HG03139 (cell line): ENCODE data around the gene NCKAP5.

ENCODE experiments used
- ATAC-seq: cut with Tn5 transposase; IDR thresholded peaks from one replicate; pipeline ENCODE4 v1.9.1; 2021; ENCODE audit not compliant: unreplicated experiment

Gene NCKAP5

DNA sequence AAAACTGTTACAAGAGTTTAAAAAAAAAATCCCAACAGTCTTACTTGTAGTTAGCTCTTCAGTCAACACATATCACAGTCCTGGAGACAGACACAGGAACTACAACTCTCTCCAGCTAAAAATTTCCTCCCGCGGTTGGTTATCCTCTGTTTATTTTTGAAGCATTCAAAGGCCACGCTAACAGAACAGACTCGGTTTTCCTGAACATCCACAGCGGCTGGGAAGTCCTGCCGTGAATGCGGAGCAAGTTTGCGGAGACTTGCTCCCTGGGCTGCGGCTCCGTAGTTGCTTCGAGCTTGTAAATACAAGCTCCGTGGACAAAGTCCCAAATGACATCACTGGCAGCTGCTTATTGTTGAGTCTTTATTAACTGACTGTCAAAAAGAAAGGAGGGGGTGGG lies at the start of gene NCKAP5:
NCKAP5 (minus strand) TSS at position 292 of the 400 bp plus-strand sequence. CDS start 50,937 bp downstream, outside the sequence.
- ATAC-seq = no peak

- ATAC-seq = no peak
These were observed 41.4 kb upstream of the NCKAP5 start for GRCh38 chr2:133609664-133610063.

GRCh38 chr2:133608291-133608690 lies 40.0 kb upstream of the NCKAP5 start:
- no peak for ATAC-seq

DNA sequence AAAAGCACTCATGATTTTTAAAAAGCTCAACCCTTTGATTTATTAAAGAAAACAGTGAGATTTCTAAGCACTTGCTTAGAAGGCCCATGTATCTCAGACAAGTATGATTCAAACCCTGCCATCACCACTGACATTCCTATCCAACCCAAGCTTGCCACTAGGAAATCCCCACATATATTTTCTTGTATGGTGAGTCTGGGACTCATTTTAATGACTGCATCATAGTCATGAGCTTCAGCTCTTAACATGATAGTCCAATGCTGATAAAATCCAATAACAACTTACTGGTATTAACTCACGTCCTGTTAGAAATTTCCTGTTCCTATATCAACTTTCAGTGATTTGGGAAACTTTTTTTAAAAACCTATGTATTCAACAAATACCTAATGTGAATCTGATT lies 39.4 kb upstream of the NCKAP5 start:
- ATAC-seq = no peak

DNA sequence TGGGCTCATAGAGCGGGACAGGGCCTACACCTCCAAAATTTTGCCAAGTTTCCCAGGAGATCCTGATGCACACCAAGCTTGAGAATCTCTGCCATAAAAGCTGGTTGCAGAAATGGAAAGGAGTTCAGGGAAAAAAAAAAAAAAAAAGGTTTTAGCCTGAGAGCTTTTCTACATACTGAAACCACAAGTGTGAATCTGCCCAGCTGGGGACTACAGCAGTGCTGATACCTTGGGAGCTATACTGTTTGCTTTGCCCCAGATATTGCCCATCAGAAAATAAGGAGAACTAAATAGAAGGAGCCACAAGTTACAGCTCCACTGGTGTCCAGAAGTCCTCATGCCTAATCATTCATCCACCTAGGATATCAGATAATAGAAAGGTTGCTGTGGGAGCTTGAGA lies 38.4 kb upstream of the NCKAP5 start:
- ATAC-seq = no peak

- no peak for ATAC-seq
These were observed 37.5 kb upstream of the NCKAP5 start for GRCh38 chr2:133605766-133606137.

GRCh38 chr2:133605011-133605765 lies 36.9 kb upstream of the NCKAP5 start:
- no peak for ATAC-seq

GRCh38 chr2:133603109-133603508 lies 34.8 kb upstream of the NCKAP5 start:
- ATAC-seq = no peak

DNA sequence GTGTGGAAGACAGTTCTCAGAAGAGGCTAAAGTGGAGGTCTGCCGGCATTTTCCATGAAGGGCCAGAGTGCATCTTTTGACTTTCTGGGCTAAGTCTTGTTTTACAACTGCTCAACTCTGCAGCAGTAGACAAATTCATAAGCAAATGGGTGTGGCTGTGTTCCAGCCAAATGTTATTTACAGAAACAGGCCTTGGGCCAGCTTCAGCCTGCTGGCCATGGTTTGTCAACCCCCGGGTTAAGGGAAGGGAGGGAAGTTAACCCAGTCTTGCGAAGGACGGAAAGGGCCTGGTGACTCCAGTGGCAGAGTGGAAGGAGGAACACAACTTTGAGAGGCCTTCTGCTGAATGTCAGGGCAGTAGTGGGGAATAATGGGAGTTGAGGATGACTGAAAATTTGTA lies 34.3 kb upstream of the NCKAP5 start:
- no peak for ATAC-seq

DNA sequence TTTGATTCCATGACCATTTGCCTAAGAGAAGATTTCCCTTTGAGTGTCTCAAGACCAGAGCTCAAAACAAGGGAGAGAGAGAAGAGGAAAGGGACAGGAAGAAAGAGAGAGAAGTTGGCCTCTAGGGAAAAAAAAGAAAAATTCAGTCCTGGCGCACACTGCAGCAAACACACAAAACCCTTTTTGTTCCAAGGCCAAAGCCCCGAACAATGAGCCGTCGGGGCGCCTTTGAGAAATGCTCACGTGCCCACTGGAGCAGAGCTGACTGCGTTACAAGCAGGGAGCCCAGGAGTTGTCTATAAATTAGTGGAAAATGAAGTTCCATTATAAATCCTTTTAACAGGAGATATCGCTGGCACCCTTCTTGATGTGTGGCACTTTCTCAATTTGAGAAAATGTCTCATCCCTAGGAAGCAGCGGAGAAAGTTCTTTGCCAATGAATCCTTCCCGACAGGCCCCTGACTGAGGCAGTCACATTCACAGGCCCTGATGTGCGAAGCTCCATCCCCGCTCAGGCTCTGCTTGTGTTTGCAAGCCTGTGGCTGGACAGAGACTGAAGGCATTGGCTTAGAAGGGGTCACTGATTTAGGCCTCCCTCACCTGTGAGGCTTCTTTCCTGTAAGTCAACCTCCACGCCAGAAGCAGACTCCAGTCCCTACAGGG lies 32.1 kb upstream of the NCKAP5 start:
- no peak for ATAC-seq

DNA sequence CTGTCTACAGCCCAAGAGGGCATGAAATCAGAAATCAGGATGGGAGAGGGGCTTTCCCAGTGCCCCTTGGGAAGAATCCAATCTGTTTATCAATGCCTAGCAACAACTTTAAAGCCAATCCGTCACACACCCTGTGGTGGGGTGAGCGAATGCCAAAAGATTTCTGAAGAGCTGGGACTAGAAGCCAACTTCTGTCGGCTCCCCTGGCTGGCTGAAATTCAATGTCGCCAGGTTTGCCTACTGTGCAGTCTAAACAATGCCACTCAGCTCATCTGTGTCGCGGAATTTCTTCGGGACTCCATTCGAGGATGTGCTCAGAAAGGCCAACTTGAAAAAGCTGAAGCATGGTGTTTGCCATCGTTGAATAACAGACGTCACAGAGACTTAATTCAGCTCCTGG lies 31.5 kb upstream of the NCKAP5 start:
- no peak for ATAC-seq

GRCh38 chr2:133599211-133599803 lies 31.0 kb upstream of the NCKAP5 start:
- no peak for ATAC-seq

DNA sequence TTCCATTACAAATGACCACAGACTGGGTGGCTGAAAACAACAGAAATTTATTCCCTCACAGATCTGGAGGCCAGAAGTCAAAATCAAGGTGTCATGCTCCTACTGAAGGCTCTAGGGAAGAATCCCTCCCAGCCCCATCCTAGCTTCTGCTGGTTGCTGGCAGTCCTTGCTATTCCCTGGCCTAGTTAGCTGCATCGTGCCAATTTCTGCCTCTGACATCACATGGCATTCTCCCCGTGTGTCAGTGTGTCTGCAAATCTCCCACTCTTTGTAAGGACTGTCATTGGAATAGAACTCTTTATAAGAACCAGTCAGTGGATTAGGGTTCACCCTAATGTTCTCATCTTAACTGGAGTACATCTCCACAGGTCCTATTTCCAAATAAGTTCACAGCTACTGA lies 30.5 kb upstream of the NCKAP5 start:
- ATAC-seq = no peak

DNA sequence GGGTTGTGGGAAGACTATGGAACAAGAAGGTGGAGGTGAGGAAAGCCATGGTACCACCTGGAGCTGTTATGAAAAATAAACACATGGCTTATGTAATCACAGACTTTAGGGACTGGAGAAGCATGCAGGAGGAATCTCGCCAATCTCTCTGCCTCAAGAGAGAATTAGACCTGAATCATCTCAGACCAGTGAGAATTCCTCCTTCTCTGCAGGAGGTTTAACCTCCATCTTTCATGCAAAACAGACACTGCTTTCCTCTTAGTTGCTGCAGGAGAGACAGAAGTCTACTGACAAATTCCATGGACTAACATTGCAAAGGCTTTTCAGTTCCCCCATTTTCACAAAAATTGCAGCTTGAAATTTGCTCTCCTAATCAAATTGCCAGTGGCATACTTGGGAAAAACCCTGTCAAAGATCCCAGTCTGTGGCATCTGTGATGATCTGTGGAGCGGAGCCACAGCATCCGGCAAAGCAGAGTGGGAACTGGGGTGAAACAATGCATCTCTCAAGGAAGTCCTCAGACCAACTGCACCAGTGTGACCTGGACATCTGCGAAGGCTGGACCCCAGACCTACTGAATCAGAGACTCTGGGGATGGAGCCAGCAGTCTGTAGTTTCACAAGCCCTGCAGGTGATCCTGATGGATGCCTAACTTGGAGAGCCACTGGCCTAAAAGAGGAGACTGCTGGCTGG lies 28.6 kb upstream of the NCKAP5 start:
- ATAC-seq = no peak

- no peak for ATAC-seq
These were observed 22.9 kb upstream of the NCKAP5 start for GRCh38 chr2:133591164-133591563.

- no peak for ATAC-seq
These were observed 21.2 kb upstream of the NCKAP5 start for GRCh38 chr2:133589456-133589855.

DNA sequence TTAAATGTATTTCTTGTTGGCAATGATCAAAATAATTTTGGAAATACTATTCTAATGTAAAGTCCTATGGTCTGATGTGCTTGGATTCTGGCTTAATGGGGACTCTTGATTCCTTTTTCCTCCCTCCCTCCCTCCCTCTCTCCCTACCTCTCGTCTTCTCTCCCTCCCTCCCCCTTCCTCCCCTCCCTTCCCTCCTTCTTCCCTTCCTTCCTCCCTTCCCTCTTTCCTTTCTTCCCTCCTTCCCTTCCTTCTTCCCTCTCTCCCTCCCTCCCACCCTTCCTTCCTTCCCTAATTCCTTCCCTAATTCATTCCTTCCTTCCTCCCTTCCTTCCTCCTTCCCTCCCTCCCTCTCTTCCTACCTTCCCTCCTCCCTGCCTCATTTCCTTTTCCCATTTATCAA lies 19.9 kb upstream of the NCKAP5 start:
- ATAC-seq = no peak

GRCh38 chr2:133586978-133587377 lies 18.7 kb upstream of the NCKAP5 start:
- no peak for ATAC-seq

GRCh38 chr2:133581010-133581760 lies 12.9 kb upstream of the NCKAP5 start:
- no peak for ATAC-seq

DNA sequence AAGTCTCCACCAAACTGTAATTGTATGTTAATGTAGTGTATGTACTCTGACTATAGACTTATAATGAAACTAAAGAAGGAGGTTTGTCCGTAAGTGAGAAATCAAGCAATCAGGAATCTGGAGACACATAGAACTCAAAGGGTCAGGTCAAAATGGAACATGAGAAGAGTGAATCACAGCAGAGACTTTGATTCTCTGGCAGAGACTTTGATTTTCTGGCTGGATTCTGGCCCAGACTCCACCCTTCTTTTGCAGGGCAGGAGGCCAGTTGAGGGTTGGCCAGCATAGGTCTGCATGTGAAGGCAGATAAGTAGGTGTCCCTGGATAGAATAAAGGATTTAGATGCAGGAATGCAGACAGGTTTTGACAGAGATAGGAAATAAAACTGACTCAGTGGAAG lies 11.0 kb upstream of the NCKAP5 start:
- no peak for ATAC-seq

DNA sequence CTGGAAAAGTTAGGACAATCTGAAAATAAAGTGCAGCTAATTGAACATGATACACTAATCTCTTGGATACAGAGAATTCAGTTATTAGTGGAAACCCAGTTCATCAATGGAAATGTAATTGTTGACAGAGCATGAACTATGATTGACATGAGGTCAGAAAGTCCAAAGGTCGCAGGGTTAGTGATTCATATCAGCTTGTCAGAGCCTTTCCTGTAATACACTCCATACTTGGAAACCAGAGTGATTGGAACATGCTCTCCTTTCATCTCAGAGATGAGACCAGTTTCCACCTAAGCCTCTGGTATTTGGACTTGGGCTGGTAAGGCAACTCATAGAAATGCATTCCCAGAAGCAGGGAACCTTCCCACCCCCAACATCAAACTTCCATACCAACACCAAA lies 8.5 kb upstream of the NCKAP5 start:
- ATAC-seq = no peak
